Tibial artery (tissue), 4 donors: ENCODE measurements around the gene SCYL3.

Source experiments
- DNase-seq, 2 donors: peaks; one replicate each; pipeline ENCODE4 v3.0.0-alpha.2; 2019
- H3K27ac ChIP-seq, 2 donors: fragments of 200-600 bp; sonication (generic) in 1 of 2; 1 replicate in 1 of 2; 2 replicates in 1 of 2; pipeline ENCODE4 v1.5.1; 2018 to 2019; ENCODE audit warnings: mild to moderate bottlenecking in 1 of 2
- H3K27me3 ChIP-seq, 2 donors: fragments of 200-600 bp; sonication (generic) in 1 of 2; one replicate each; pipeline versions ENCODE4 v1.5.1 to v1.6.0; 2016 to 2019
- H3K36me3 ChIP-seq, 3 donors: fragments of 200-600 bp; sonication (generic) in 2 of 3; one replicate each; pipeline ENCODE4 v1.5.1; 2016 to 2019; ENCODE audit warnings: mild to moderate bottlenecking in 2 of 3
- H3K4me1 ChIP-seq, 4 donors: fragments of 200-600 bp; sonication (generic) in 2 of 4; 1 replicate in 3 of 4; 2 replicates in 1 of 4; pipeline ENCODE4 v1.5.1; 2016 to 2019
- H3K4me3 ChIP-seq, 2 donors: fragments of 200-600 bp; sonication (generic) in 1 of 2; 1 replicate in 1 of 2; 2 replicates in 1 of 2; pipeline ENCODE4 v1.5.1; 2018 to 2019; ENCODE audit warnings: mild to moderate bottlenecking in 2 of 2
- H3K9me3 ChIP-seq, 3 donors: fragments of 200-600 bp; sonication (generic) in 1 of 3; one replicate each; pipeline ENCODE4 v1.5.1; 2016 to 2019
- intact Hi-C: fragments of 100-400 bp; cut with DNase I; formaldehyde crosslinking; loops from one replicate; pipeline ENCODE4 v1.15.0; 2023; ENCODE audit warnings: low total_unique reads
- TF ChIP-seq, protein P1 (sequence below), 2 experiments: fragments of 200-600 bp in 1 of 2; fragments of 450-650 bp in 1 of 2; IDR thresholded peaks; one replicate each; pipeline ENCODE4 v1.5.1; 2017 to 2019; ENCODE audit warnings: antibody characterized with exemption in 2 of 2, mild to moderate bottlenecking in 1 of 2, moderate library complexity in 1 of 2

Gene SCYL3

DNA sequence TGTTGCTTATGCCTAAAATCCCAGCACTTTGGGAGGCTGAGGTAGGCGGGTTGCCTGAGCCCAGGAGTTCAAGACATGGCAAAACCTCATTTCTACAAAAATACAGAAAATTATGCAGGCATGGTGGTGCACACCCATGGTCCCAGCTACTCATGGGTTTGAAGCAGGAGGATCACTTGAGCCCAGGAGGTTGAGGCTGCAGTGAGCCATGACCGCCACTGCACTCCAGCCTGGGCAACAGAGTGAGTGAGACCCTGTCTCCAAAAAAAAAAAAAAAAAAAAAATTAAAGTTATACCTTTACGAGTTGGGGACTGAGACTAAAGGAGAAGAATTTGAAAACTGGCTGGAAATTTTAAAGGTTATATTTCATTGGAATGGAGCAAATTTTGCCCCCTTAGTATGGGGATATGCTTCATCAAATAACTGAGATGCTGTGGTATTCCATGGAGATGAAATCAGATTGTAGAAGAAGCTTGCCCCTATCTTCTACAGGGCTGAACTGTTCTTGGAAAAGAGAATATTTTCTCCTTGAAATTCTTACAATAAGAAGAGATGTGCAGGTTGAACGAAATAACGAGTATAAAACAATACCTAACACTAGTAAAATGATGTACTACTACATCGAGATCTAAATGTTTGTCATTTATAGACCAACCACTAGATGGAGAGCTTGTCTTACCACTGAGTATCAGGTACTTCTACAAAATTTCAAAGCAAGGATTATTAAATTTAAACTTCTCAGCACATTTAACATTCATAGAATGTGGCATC, 34.9 kb upstream of the SCYL3 start:
- Histone ChIP-seq H3K27ac (no peak overlapping the region), H3K9me3 (no peaks in the 10 kb centered on the region), H3K36me3 (no peaks in the 10 kb centered on the region), H3K4me3 (no peak overlapping the region), H3K27me3 (no peaks in the 10 kb centered on the region), H3K4me1 (peaks cover 0 to 18% (median 4%) of the 10 kb centered on the region in 4 donors)
- intact Hi-C loops, result no loop called here
- DNase-seq, result no peak
- TF ChIP-seq, protein P1, sequence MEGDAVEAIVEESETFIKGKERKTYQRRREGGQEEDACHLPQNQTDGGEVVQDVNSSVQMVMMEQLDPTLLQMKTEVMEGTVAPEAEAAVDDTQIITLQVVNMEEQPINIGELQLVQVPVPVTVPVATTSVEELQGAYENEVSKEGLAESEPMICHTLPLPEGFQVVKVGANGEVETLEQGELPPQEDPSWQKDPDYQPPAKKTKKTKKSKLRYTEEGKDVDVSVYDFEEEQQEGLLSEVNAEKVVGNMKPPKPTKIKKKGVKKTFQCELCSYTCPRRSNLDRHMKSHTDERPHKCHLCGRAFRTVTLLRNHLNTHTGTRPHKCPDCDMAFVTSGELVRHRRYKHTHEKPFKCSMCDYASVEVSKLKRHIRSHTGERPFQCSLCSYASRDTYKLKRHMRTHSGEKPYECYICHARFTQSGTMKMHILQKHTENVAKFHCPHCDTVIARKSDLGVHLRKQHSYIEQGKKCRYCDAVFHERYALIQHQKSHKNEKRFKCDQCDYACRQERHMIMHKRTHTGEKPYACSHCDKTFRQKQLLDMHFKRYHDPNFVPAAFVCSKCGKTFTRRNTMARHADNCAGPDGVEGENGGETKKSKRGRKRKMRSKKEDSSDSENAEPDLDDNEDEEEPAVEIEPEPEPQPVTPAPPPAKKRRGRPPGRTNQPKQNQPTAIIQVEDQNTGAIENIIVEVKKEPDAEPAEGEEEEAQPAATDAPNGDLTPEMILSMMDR (IDR thresholded peaks at IDR 0.05), result peak; percentile 63 to 72

DNA sequence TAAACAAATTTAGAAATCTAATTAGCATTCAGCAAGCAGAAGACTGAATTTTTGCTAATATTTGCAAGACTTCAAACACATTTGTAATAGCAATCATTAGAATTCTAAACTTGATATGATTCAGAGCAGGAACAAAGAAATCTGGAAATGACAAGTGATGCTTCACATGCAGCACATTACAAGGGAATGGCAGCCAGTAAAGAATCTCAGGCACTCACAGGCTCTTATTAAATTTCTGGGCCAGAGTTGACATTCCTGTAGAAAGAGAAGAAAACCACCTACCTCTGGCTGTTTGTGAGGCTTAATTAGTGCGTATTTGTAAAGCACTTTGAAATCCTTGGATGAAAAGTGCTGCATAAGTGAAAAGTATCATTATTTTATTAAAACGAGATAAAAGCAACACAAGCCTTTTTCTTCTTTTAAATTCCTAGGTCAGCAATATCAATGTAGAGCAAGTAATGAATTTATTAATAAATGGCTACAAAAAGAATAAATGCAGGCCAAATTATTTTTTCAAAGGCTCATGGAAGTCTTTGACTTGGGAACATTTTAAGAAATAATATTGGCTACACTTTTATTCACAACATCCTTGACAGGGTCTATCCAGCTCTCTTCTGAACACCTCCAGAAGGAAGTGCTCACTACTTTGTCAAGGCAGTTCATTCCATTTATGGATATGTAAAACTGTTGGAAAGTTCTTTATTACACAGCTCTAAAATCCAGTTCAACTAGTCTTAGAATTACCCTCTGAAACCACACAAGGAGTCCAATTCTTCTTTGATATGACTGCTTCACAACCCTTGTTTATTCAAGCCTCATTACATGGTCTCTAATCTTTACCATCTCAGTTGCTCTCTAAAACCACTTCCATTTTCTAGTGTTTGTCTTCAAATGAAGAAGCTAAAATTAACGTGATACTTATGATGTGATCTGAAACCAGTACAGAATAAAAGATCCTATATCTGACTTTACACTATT, 32.1 kb upstream of the SCYL3 start:
- Histone ChIP-seq H3K4me3 (no peak overlapping the region), H3K27ac (no peak overlapping the region), H3K9me3 (no peaks in the 10 kb centered on the region), H3K27me3 (no peaks in the 10 kb centered on the region), H3K36me3 (peaks cover 0 to 7% (median 7%) of the 10 kb centered on the region in 3 donors), H3K4me1 (no peaks in the 10 kb centered on the region)
- TF ChIP-seq, protein P1 (IDR thresholded peaks at IDR 0.05), result no peak
- intact Hi-C loops, result no loop called here
- no peak for DNase-seq

DNA sequence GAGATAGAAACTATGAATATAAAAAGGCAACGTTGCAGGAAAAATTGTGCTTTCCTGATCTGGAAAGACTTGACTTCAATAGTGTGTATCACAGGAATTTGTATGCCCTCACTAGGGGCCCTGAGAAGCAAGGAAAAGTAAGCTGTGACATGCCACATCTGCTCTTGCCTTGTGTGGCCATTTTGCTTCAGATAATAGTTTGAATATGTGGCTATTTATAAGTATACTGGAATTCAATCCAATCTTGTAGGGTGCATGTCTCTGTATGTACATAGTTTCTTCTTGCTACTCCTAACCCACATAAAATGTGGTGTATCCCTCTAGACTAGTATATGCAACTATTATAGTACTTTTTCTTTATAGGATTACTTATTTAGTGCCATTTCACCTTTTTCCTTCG, 31.1 kb upstream of the SCYL3 start:
- Histone ChIP-seq H3K4me1 (no peaks in the 10 kb centered on the region), H3K27ac (no peak overlapping the region), H3K27me3 (no peaks in the 10 kb centered on the region), H3K4me3 (no peak overlapping the region), H3K36me3 (peaks cover 0 to 11% (median 7%) of the 10 kb centered on the region in 3 donors), H3K9me3 (no peaks in the 10 kb centered on the region)
- DNase-seq, result no peak
- TF ChIP-seq, protein P1 (IDR thresholded peaks at IDR 0.05), result no peak
- intact Hi-C loops, result no loop called here

DNA sequence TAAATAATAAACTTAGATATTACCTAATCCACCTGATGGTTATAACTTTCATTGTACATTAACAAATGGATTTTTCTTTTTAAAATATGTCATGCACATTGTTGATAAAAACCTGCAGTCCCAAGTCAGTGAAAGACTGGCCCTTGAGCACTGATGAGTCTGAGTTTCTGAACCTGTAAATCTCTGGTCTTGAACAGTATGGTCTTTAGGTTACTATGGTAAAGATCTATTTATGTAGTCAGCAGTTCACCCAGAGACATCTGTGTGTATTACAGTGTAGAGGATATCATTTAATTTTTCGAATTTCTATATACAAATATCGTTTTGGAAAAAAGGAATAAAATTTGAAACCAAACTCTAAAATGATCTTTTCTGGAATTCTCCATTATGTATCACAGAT, 30.4 kb upstream of the SCYL3 start:
- no peak overlapping the region for H3K4me3 ChIP-seq
- H3K4me1 ChIP-seq, result peaks cover 0 to 4% (median 0%) of the 10 kb centered on the region in 4 donors
- peaks cover 0 to 19% (median 7%) of the 10 kb centered on the region in 3 donors for H3K36me3 ChIP-seq
- intact Hi-C loops, result no loop called here
- H3K27ac ChIP-seq, result no peak overlapping the region
- DNase-seq, result no peak
- no peaks in the 10 kb centered on the region for H3K27me3 ChIP-seq
- no peaks in the 10 kb centered on the region for H3K9me3 ChIP-seq
- TF ChIP-seq, protein P1 (IDR thresholded peaks at IDR 0.05), result no peak

DNA sequence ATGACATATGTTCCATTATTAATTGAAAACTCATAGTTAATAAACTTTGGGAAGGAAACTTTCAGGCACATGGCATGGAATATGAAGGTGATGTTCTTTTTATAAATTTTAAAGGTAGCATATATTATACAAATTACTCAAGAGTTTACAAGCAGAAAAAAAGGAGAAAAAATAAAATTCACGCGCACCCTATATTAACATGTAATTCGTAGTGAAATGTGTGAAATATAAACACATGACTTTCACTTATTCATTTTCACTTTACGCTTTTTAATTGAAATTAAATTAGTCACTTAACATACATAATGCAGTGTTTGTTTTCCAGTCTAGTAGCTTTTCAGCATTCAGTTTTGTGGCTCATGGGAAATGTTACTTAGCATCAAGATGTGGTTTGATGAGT, 27.4 kb upstream of the SCYL3 start:
- intact Hi-C loops, result no loop called here
- Histone ChIP-seq H3K4me3 (no peak overlapping the region), H3K9me3 (no peaks in the 10 kb centered on the region), H3K27ac (no peak overlapping the region), H3K36me3 (peaks cover 0 to 22% (median 7%) of the 10 kb centered on the region in 3 donors), H3K4me1 (peaks cover 0 to 4% (median 0%) of the 10 kb centered on the region in 4 donors), H3K27me3 (no peaks in the 10 kb centered on the region)
- TF ChIP-seq, protein P1 (IDR thresholded peaks at IDR 0.05), result no peak
- DNase-seq, result no peak
